Keratinocyte (primary cell): Measurements from ENCODE around the gene CLCN4. TPM values are rescaled to one million over a fixed set of nuclear protein-coding genes. Genes with fewer than 3 reads are reported as not detected.

Experiments used
- DNase-seq: peaks from one replicate; pipeline ENCODE4 v3.0.0-alpha.2; 2011; ENCODE audit warnings: low read depth, missing footprints, low spot score
- FAIRE-seq: peaks from 2 replicates; lab custom pipeline; 2011; peaks lifted over from hg19 to GRCh38; lab: Jason Lieb, UNC
- H2AFZ ChIP-seq: 2 replicates; pipeline ENCODE4 v1.6.0; 2012; ENCODE audit warnings: low read length, control low read depth, inconsistent platforms; ENCODE audit not compliant: control insufficient read depth
- H3K27ac ChIP-seq: 2 replicates; pipeline ENCODE4 v1.5.1; 2011; ENCODE audit warnings: low read length; ENCODE audit not compliant: control insufficient read depth, insufficient read depth
- H3K27me3 ChIP-seq: 3 replicates; pipeline ENCODE4 v1.6.0; 2011; ENCODE audit warnings: low read length; ENCODE audit not compliant: control insufficient read depth, insufficient read depth; ENCODE audit errors: extremely low read depth
- H3K36me3 ChIP-seq, 2 experiments: 2 replicates in 1 of 2; 3 replicates in 1 of 2; pipeline ENCODE4 v1.5.1; 2011; ENCODE audit warnings: low read length in 2 of 2, mild to moderate bottlenecking in 1 of 2; ENCODE audit not compliant: control insufficient read depth in 2 of 2, insufficient read depth in 2 of 2; ENCODE audit errors: extremely low read depth in 1 of 2
- H3K4me1 ChIP-seq: 3 replicates; pipeline ENCODE4 v1.5.1; 2011; ENCODE audit warnings: low read length; ENCODE audit not compliant: control insufficient read depth, insufficient read depth; ENCODE audit errors: extremely low read depth
- H3K4me2 ChIP-seq: 3 replicates; pipeline ENCODE4 v1.6.0; 2011; ENCODE audit warnings: low read depth, low read length; ENCODE audit not compliant: control insufficient read depth, insufficient read depth; ENCODE audit errors: extremely low read depth
- H3K4me3 ChIP-seq, 3 experiments: fragments of 200-600 bp in 1 of 3; sonication (generic) in 1 of 3; 2 replicates in 2 of 3; 3 replicates in 1 of 3; pipeline ENCODE4 v1.5.1; 2011 to 2016; ENCODE audit warnings: low read length in 3 of 3, mild to moderate bottlenecking in 3 of 3, control low read depth in 2 of 3, inconsistent platforms in 1 of 3, low read depth in 1 of 3, mixed read lengths in 1 of 3, mixed run types in 1 of 3, moderate library complexity in 1 of 3; ENCODE audit not compliant: control insufficient read depth in 2 of 3, insufficient read depth in 2 of 3; ENCODE audit errors: extremely low read depth in 1 of 3
- H3K79me2 ChIP-seq: 2 replicates; pipeline ENCODE4 v1.6.0; 2012; ENCODE audit warnings: low read length; ENCODE audit not compliant: control insufficient read depth, insufficient read depth
- H3K9ac ChIP-seq: 3 replicates; pipeline ENCODE4 v1.6.0; 2011; ENCODE audit warnings: low read length; ENCODE audit not compliant: control insufficient read depth, insufficient read depth; ENCODE audit errors: extremely low read depth
- H3K9me1 ChIP-seq: 3 replicates; pipeline ENCODE4 v1.6.0; 2011; ENCODE audit warnings: low read length; ENCODE audit not compliant: control insufficient read depth, insufficient read depth; ENCODE audit errors: extremely low read depth
- H3K9me3 ChIP-seq: 2 replicates; pipeline ENCODE4 v1.5.1; 2012; ENCODE audit warnings: low read depth, low read length; ENCODE audit not compliant: control insufficient read depth
- H4K20me1 ChIP-seq: 3 replicates; pipeline ENCODE4 v1.6.0; 2011; ENCODE audit warnings: low read length; ENCODE audit not compliant: control insufficient read depth, insufficient read depth; ENCODE audit errors: extremely low read depth
- EZH2 ChIP-seq: IDR thresholded peaks from one replicate; pipeline ENCODE4 v1.6.1; 2012; ENCODE audit warnings: inconsistent platforms, mild to moderate bottlenecking, low read length, moderate library complexity
- dilution Hi-C: fragments of 300-500 bp; cut with MboI; formaldehyde crosslinking; loops from one replicate; pipeline ENCODE4 v1.7.0; 2020; ENCODE audit warnings: low sequenced_read_pairs; ENCODE audit not compliant: extremely low pct_ligation_motif_present
- polyA plus RNA-seq, 5 experiments: library from polyadenylated mRNA; depleted of rRNA in 3 of 5; stranded (reverse) in 3 of 5; stranded (forward) in 1 of 5; unstranded in 1 of 5; fragments of >200 nt; gene quantifications; 1 replicate in 1 of 5; 2 replicates in 3 of 5; 3 replicates in 1 of 5; pipeline versions ENCODE4 v1.2.1 to v1.2.3, GENCODE V29; 2011 to 2012; ENCODE audit warnings: missing spikeins in 2 of 5, low read depth in 1 of 5, low replicate concordance in 1 of 5
- TF ChIP-seq, protein P1 (sequence below), 3 experiments: IDR thresholded peaks in 1 of 3; conservative IDR thresholded peaks in 1 of 3; optimal IDR thresholded peaks in 1 of 3; 2 replicates in 2 of 3; 3 replicates in 1 of 3; pipeline versions ENCODE3 to v1.5.1; 2011; ENCODE audit warnings: low read length in 3 of 3, mild to moderate bottlenecking in 3 of 3, moderate library complexity in 2 of 3, control low read depth in 1 of 3, inconsistent platforms in 1 of 3; ENCODE audit not compliant: insufficient read depth in 2 of 3; ENCODE audit errors: extremely low read depth in 1 of 3

Gene CLCN4
- polyA plus RNA-seq, 1 donor (not counting 4 experiments of a cell fraction or from before 2014, with no cell fraction given) = 0.24 TPM

DNA sequence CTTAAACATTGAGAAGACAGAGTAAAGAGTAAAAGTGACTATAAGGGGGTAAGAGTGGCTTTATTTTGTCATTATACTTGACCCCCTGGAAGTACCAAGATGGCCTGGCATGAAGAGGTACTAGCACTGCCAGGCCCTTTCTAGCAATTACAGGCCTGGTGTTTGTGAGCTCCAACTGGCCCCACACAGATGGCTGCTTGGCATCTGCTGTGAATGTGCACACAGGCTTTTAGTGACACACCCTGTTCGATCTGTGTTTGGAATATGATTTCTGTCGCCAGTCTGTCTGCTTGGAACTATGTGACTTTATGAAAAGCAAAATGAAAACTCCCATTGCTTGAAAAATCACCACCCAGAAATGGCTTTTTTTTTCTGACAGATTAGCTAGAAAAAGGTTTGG is 123.3 kb downstream of the CLCN4 start:
- Histone ChIP-seq H3K9me1 (no peaks in the 10 kb centered on the region), H3K79me2 (no peaks in the 10 kb centered on the region), H4K20me1 (no peaks in the 10 kb centered on the region), H3K27me3 (no peaks in the 10 kb centered on the region), H3K9ac (no peak overlapping the region), H3K36me3 (no peaks in the 10 kb centered on the region), H3K4me2 (no peak overlapping the region), H2AFZ (no peak overlapping the region), H3K27ac (no peak overlapping the region), H3K9me3 (no peaks in the 10 kb centered on the region), H3K4me3 (no peak overlapping the region), H3K4me1 (no peaks in the 10 kb centered on the region)
- dilution Hi-C loops = no loop called here
- no peak for DNase-seq
- no peak for FAIRE-seq
- TF ChIP-seq, protein P1, sequence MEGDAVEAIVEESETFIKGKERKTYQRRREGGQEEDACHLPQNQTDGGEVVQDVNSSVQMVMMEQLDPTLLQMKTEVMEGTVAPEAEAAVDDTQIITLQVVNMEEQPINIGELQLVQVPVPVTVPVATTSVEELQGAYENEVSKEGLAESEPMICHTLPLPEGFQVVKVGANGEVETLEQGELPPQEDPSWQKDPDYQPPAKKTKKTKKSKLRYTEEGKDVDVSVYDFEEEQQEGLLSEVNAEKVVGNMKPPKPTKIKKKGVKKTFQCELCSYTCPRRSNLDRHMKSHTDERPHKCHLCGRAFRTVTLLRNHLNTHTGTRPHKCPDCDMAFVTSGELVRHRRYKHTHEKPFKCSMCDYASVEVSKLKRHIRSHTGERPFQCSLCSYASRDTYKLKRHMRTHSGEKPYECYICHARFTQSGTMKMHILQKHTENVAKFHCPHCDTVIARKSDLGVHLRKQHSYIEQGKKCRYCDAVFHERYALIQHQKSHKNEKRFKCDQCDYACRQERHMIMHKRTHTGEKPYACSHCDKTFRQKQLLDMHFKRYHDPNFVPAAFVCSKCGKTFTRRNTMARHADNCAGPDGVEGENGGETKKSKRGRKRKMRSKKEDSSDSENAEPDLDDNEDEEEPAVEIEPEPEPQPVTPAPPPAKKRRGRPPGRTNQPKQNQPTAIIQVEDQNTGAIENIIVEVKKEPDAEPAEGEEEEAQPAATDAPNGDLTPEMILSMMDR (optimal IDR thresholded peaks at IDR 0.05 in 1 of 3, IDR thresholded peaks at IDR 0.05 in 1 of 3, conservative IDR thresholded peaks at IDR 0.05 in 1 of 3; ENCODE audit: extremely low read depth in 1 of 3, insufficient read depth in 2 of 3, low read length in 3 of 3) = no peak

DNA sequence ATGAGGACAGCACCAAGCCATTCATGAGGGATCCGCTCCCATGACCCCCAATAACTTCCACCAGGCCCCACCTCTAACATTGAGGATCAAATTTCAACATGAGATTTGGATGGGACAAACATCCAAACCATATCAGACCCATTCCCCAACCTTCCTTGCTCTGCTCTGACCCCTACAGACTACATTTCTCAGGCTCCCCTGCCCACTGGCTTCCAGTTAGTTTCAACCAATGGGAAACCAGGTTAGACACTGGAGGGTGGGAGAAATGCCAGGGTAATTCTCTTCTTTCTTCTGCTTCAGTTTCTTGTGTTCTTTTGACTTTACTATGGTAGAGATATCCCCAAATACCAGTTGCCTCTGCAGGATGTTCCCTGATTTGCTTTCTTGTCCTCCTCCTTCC is 125.7 kb downstream of the CLCN4 start:
- TF ChIP-seq EZH2 = no peak
- TF ChIP-seq, protein P1 (optimal IDR thresholded peaks at IDR 0.05 in 1 of 3, IDR thresholded peaks at IDR 0.05 in 1 of 3, conservative IDR thresholded peaks at IDR 0.05 in 1 of 3; ENCODE audit: extremely low read depth in 1 of 3, insufficient read depth in 2 of 3, low read length in 3 of 3) = no peak
- H3K36me3 ChIP-seq = no peaks in the 10 kb centered on the region
- dilution Hi-C loops = no loop called here

More for the DNA sequence above, 125.7 kb downstream of the CLCN4 start:
- Histone ChIP-seq H3K4me2 (no peak overlapping the region), H3K9me3 (no peaks in the 10 kb centered on the region), H4K20me1 (no peaks in the 10 kb centered on the region), H2AFZ (no peak overlapping the region), H3K4me3 (no peak overlapping the region), H3K27ac (no peak overlapping the region), H3K4me1 (no peaks in the 10 kb centered on the region), H3K27me3 (no peaks in the 10 kb centered on the region), H3K9ac (no peak overlapping the region), H3K79me2 (no peaks in the 10 kb centered on the region), H3K9me1 (no peaks in the 10 kb centered on the region)
- DNase-seq = no peak
- no peak for FAIRE-seq
